H1 (cell line): ENCODE results near the gene KRT4. TPM values are rescaled to one million over a fixed set of nuclear protein-coding genes. Genes with fewer than 3 reads are reported as not detected.

Source experiments
- CTCF ChIA-PET: fragments of 300-600 bp; sonication (Branson Sonifier 250); formaldehyde crosslinking; loops from one replicate; lab custom pipeline; 2021; ENCODE audit not compliant: partially characterized antibody; lab: Charles Lee
- POLR2A ChIA-PET: fragments of 300-600 bp; sonication (Branson Sonifier 250); formaldehyde crosslinking; loops from one replicate; lab custom pipeline; 2021; ENCODE audit warnings: inconsistent platforms; ENCODE audit not compliant: partially characterized antibody; lab: Charles Lee
- DNase-seq, 2 experiments: peaks; one replicate each; pipeline versions ENCODE4 v3.0.0 to v3.0.0-alpha.2; 2010 to 2022; ENCODE audit warnings: low spot score in 2 of 2, low read depth in 1 of 2, mixed read lengths in 1 of 2
- FAIRE-seq: peaks from 2 replicates; lab custom pipeline; 2011; peaks lifted over from hg19 to GRCh38; lab: Jason Lieb, UNC
- H2AFZ ChIP-seq: 2 replicates; pipeline ENCODE4 v1.8.1; 2012; ENCODE audit warnings: low read length, inconsistent platforms
- H2AK5ac ChIP-seq: 2 replicates; pipeline ENCODE4 v1.6.1; 2013; ENCODE audit warnings: low read depth, low read length
- H2BK120ac ChIP-seq: replicated peaks from 2 replicates; pipeline ENCODE3; 2013; ENCODE audit warnings: low read depth, low read length, inconsistent platforms
- H2BK12ac ChIP-seq: 2 replicates; pipeline ENCODE4 v1.6.1; 2013; ENCODE audit warnings: low read depth, low read length
- H2BK15ac ChIP-seq: 2 replicates; pipeline ENCODE4 v1.6.1; 2013; ENCODE audit warnings: low read length
- H2BK20ac ChIP-seq: 2 replicates; pipeline ENCODE4 v1.6.1; 2013; ENCODE audit warnings: low read length
- H2BK5ac ChIP-seq: 2 replicates; pipeline ENCODE4 v1.6.1; 2013; ENCODE audit warnings: low read depth, low read length
- H3K14ac ChIP-seq: 2 replicates; pipeline ENCODE4 v1.6.1; 2013; ENCODE audit warnings: inconsistent platforms; ENCODE audit not compliant: insufficient read length
- H3K18ac ChIP-seq: 2 replicates; pipeline ENCODE4 v1.6.1; 2013; ENCODE audit warnings: low read length; ENCODE audit errors: extremely low read depth
- H3K23ac ChIP-seq: 2 replicates; pipeline ENCODE4 v1.6.1; 2013; ENCODE audit warnings: inconsistent platforms; ENCODE audit not compliant: insufficient read length
- H3K23me2 ChIP-seq: 2 replicates; pipeline ENCODE4 v1.6.1; 2013; ENCODE audit warnings: low read depth, low read length
- H3K27ac ChIP-seq: 2 replicates; pipeline ENCODE4 v1.6.1; 2011; ENCODE audit warnings: low read depth, low read length, inconsistent platforms
- H3K27me3 ChIP-seq, 4 experiments: replicated peaks in 1 of 4; 1 replicate in 1 of 4; 2 replicates in 3 of 4; pipeline versions ENCODE4 v1.6.1 to v1.8.1; 2011 to 2013; ENCODE audit warnings: low read length in 3 of 4, mild to moderate bottlenecking in 3 of 4, inconsistent platforms in 2 of 4, mixed read lengths in 2 of 4, moderate library complexity in 1 of 4; ENCODE audit not compliant: control insufficient read depth in 3 of 4, insufficient read depth in 3 of 4; ENCODE audit errors: extremely low read depth in 1 of 4
- H3K36me3 ChIP-seq, 4 experiments: 2 replicates each; pipeline versions ENCODE4 v1.6.1 to v1.8.1; 2011 to 2013; ENCODE audit warnings: mild to moderate bottlenecking in 4 of 4, low read length in 3 of 4, moderate library complexity in 2 of 4, control low read depth in 1 of 4, inconsistent platforms in 1 of 4; ENCODE audit not compliant: insufficient read depth in 4 of 4, control insufficient read depth in 2 of 4
- H3K4ac ChIP-seq: replicated peaks from 2 replicates; pipeline ENCODE3; 2013; ENCODE audit warnings: low read length, low read depth, mixed read lengths, inconsistent platforms; ENCODE audit not compliant: insufficient read length
- H3K4me1 ChIP-seq, 4 experiments: replicated peaks in 1 of 4; 1 replicate in 1 of 4; 2 replicates in 3 of 4; pipeline versions ENCODE4 v1.6.1 to v1.8.1; 2011 to 2013; ENCODE audit warnings: low read length in 3 of 4, inconsistent platforms in 2 of 4, mixed read lengths in 1 of 4; ENCODE audit not compliant: insufficient read depth in 4 of 4, control insufficient read depth in 3 of 4
- H3K4me2 ChIP-seq, 2 experiments: 2 replicates each; pipeline versions ENCODE4 v1.6.1 to v1.8.1; 2011 to 2013; ENCODE audit warnings: low read depth in 2 of 2, low read length in 2 of 2, control low read depth in 1 of 2, inconsistent platforms in 1 of 2, mild to moderate bottlenecking in 1 of 2; ENCODE audit not compliant: insufficient read depth in 1 of 2
- H3K4me3 ChIP-seq, 4 experiments: fragments of 200-600, 300-600 bp in 1 of 4; sonication (generic), shearing (Covaris generic), sonication (Bioruptor Twin) in 1 of 4; 2 replicates each; pipeline versions ENCODE4 v1.5.1 to v1.8.1; 2011 to 2016; ENCODE audit warnings: low read length in 4 of 4, low read depth in 3 of 4, control low read depth in 2 of 4, inconsistent platforms in 2 of 4, mild to moderate bottlenecking in 2 of 4, mixed read lengths in 1 of 4, moderate library complexity in 1 of 4; ENCODE audit not compliant: insufficient read depth in 2 of 4; ENCODE audit errors: extremely low read depth in 1 of 4
- H3K56ac ChIP-seq: replicated peaks from 2 replicates; pipeline ENCODE3; 2013; ENCODE audit warnings: low read depth, mild to moderate bottlenecking, mixed read lengths, low read length, inconsistent platforms; ENCODE audit not compliant: insufficient read length
- H3K79me1 ChIP-seq: 2 replicates; pipeline ENCODE4 v1.6.1; 2013; ENCODE audit warnings: low read depth, low read length, control low read depth
- H3K79me2 ChIP-seq, 2 experiments: 2 replicates each; pipeline versions ENCODE4 v1.6.1 to v1.8.1; 2012 to 2013; ENCODE audit warnings: low read length in 2 of 2, mild to moderate bottlenecking in 2 of 2, inconsistent platforms in 1 of 2; ENCODE audit not compliant: insufficient read depth in 2 of 2, control insufficient read depth in 1 of 2
- H3K9ac ChIP-seq, 4 experiments: replicated peaks in 1 of 4; 1 replicate in 1 of 4; 2 replicates in 3 of 4; pipeline versions ENCODE4 v1.6.1 to v1.8.1; 2011 to 2013; ENCODE audit warnings: low read depth in 3 of 4, low read length in 3 of 4, control low read depth in 2 of 4, mild to moderate bottlenecking in 2 of 4, moderate library complexity in 2 of 4, inconsistent platforms in 1 of 4; ENCODE audit errors: extremely low read depth in 1 of 4
- H3K9me3 ChIP-seq, 2 experiments: 2 replicates each; pipeline versions ENCODE4 v1.6.1 to v1.8.1; 2012 to 2013; ENCODE audit warnings: mild to moderate bottlenecking in 2 of 2, moderate library complexity in 2 of 2, control low read depth in 1 of 2, inconsistent platforms in 1 of 2, low read depth in 1 of 2, low read length in 1 of 2, mixed read lengths in 1 of 2; ENCODE audit not compliant: insufficient read depth in 2 of 2
- H4K20me1 ChIP-seq, 2 experiments: replicated peaks in 1 of 2; 2 replicates each; pipeline versions ENCODE3 to v1.8.1; 2011 to 2013; ENCODE audit warnings: inconsistent platforms in 2 of 2, low read length in 2 of 2, mild to moderate bottlenecking in 1 of 2; ENCODE audit not compliant: insufficient read depth in 2 of 2, control insufficient read depth in 1 of 2
- H4K5ac ChIP-seq: 2 replicates; pipeline ENCODE4 v1.6.1; 2013; ENCODE audit warnings: low read length, low read depth, mixed read lengths, inconsistent platforms; ENCODE audit not compliant: insufficient read length
- H4K8ac ChIP-seq: 2 replicates; pipeline ENCODE4 v1.8.0; 2013; ENCODE audit warnings: mild to moderate bottlenecking, moderate library complexity, low read length, inconsistent platforms; ENCODE audit not compliant: insufficient read depth; ENCODE audit errors: extremely low read depth
- H4K91ac ChIP-seq: replicated peaks from 2 replicates; pipeline ENCODE3; 2013; ENCODE audit warnings: low read length, mixed read lengths, inconsistent platforms; ENCODE audit not compliant: insufficient read length
- BRCA1 ChIP-seq: IDR thresholded peaks from 2 replicates; pipeline ENCODE4 v1.6.1; 2012; ENCODE audit warnings: low read depth, low read length, improper control_type of control experiment
- CBX5 ChIP-seq: fragments of 300-800, 300-1000 bp; sonication (generic); IDR thresholded peaks from 2 replicates; pipeline ENCODE4 v1.7.1; 2016; ENCODE audit warnings: antibody characterized with exemption, low read length, low read depth
- CEBPB ChIP-seq: IDR thresholded peaks from 2 replicates; pipeline ENCODE4 v1.6.1; 2012; ENCODE audit warnings: low read depth, low read length
- CHD1 ChIP-seq: IDR thresholded peaks from 2 replicates; pipeline ENCODE4 v1.6.1; 2012; ENCODE audit warnings: low read depth, low read length, improper control_type of control experiment
- KDM1A ChIP-seq: fragments of 200-600, 300-600 bp; sonication (generic); IDR thresholded peaks from 2 replicates; pipeline ENCODE4 v1.7.1; 2016; ENCODE audit warnings: mild to moderate bottlenecking, low read length, borderline replicate concordance
- RFX5 ChIP-seq: IDR thresholded peaks from 2 replicates; pipeline ENCODE4 v1.6.1; 2011; ENCODE audit warnings: low read depth, low read length, improper control_type of control experiment, borderline replicate concordance
- SP1 ChIP-seq: IDR thresholded peaks from 2 replicates; pipeline ENCODE4 v1.6.1; 2011; ENCODE audit warnings: low read depth, low read length
- WGBS, 2 experiments: shearing (Covaris generic) in 1 of 2; methylation state at CpG; one replicate each; pipeline versions ENCODE4 v1.1.6 to v1.1.7; 2013 to 2015; ENCODE audit warnings: low lambda C conversion rate in 2 of 2, mixed read lengths in 2 of 2, inconsistent platforms in 1 of 2, low coverage in 1 of 2, missing lambda C conversion rate in 1 of 2; ENCODE audit not compliant: insufficient replicate concordance in 2 of 2, insufficient coverage in 1 of 2, insufficient read length in 1 of 2; ENCODE audit errors: extremely low coverage in 1 of 2, missing lambda C conversion rate in 1 of 2; 5-methylcytosine and 5-hydroxymethylcytosine counted together
- polyA plus RNA-seq, 7 experiments: library from polyadenylated mRNA; depleted of rRNA in 3 of 7; stranded (reverse) in 5 of 7; unstranded in 2 of 7; fragments of >200 nt in 5 of 7; fragments of 200-250 nt in 2 of 7; gene quantifications; 1 replicate in 5 of 7; 2 replicates in 1 of 7; 4 replicates in 1 of 7; pipeline versions ENCODE4 v1.2.1 to v1.2.3, GENCODE V29; 2011 to 2013; ENCODE audit warnings: missing spikeins in 2 of 7, mixed read lengths in 2 of 7
- total RNA-seq: library from RNA; stranded (reverse); fragmentation: NEBNext Ultra II Directional; extraction: Animal tissue kit (Norgen Biotek cat#: 25700); gene quantifications from 2 replicates; pipeline ENCODE4 v1.2.1, GENCODE V29; 2021

Gene KRT4
- total and polyA plus RNA-seq, 2 of the 8 experiments (the other 6 are each of a cell fraction or from before 2014, with no cell fraction given) = not detected

GRCh38 chr12:52768479-52769200 lies 45.3 kb downstream of the KRT4 start:
- ChIA-PET POLR2A (no interaction called here), CTCF (interaction anchor here (0.7 to 2.0 kb wide), 5 partner anchors 10 to 54 kb away, joined by 3 to 10 read pairs (median 3); partner anchors contain the start of gene KRT3)
- H3K23me2 ChIP-seq = no peaks in the 10 kb centered on the region
- H4K91ac ChIP-seq = no peak overlapping the region
- WGBS, 2 experiments = 89% methylated on average over 10 of the region's 10 CpGs; no CpG with 5 or more reads in 1 of the 2 experiments
- H3K4me3 ChIP-seq = no peak overlapping the region
- H3K23ac ChIP-seq = no peak overlapping the region
- no peak overlapping the region for H2AFZ ChIP-seq
- no peak overlapping the region for H3K4ac ChIP-seq
- H2BK15ac ChIP-seq = no peak overlapping the region
- no peak overlapping the region for H2BK5ac ChIP-seq
- no peaks in the 10 kb centered on the region for H3K79me1 ChIP-seq
- H3K14ac ChIP-seq = no peak overlapping the region
- no peak for FAIRE-seq
- no peaks in the 10 kb centered on the region for H3K36me3 ChIP-seq
- no peaks in the 10 kb centered on the region for H4K20me1 ChIP-seq
- H2BK12ac ChIP-seq = no peak overlapping the region
- no peak overlapping the region for H2BK120ac ChIP-seq
- no peak overlapping the region for H3K4me2 ChIP-seq
- H2AK5ac ChIP-seq = no peak overlapping the region
- 0 out of 7 replicates have a peak, but pooled peaks cover 0 to 2% (median 0%) of the 10 kb centered on the region in 4 experiments for H3K27me3 ChIP-seq
- H3K9ac ChIP-seq = no peak overlapping the region
- H4K5ac ChIP-seq = no peak overlapping the region
- DNase-seq = no peak
- no peak overlapping the region for H3K27ac ChIP-seq
- H3K4me1 ChIP-seq = no peaks in the 10 kb centered on the region
- H4K8ac ChIP-seq = no peak overlapping the region
- H3K18ac ChIP-seq = no peak overlapping the region
- H3K9me3 ChIP-seq = no peaks in the 10 kb centered on the region
- no peak overlapping the region for H2BK20ac ChIP-seq
- no peak overlapping the region for H3K56ac ChIP-seq
- no peaks in the 10 kb centered on the region for H3K79me2 ChIP-seq
- TF ChIP-seq CHD1 = no peak
- TF ChIP-seq KDM1A = no peak
- TF ChIP-seq RFX5 = no peak
- TF ChIP-seq SP1 = no peak
- TF ChIP-seq BRCA1 = no peak
- no peak for TF ChIP-seq CBX5
- no peak for TF ChIP-seq CEBPB
